Measurements from ENCODE around the gene JADE1. TPM values are rescaled to one million over a fixed set of nuclear protein-coding genes. Genes with fewer than 3 reads are reported as not detected.

The JADE1 gene
- total and polyA plus RNA-seq, 2 of the 13 experiments (the other 11 are each of a cell fraction or from before 2014, with no cell fraction given) = 5.4 to 19.3 TPM

DNA sequence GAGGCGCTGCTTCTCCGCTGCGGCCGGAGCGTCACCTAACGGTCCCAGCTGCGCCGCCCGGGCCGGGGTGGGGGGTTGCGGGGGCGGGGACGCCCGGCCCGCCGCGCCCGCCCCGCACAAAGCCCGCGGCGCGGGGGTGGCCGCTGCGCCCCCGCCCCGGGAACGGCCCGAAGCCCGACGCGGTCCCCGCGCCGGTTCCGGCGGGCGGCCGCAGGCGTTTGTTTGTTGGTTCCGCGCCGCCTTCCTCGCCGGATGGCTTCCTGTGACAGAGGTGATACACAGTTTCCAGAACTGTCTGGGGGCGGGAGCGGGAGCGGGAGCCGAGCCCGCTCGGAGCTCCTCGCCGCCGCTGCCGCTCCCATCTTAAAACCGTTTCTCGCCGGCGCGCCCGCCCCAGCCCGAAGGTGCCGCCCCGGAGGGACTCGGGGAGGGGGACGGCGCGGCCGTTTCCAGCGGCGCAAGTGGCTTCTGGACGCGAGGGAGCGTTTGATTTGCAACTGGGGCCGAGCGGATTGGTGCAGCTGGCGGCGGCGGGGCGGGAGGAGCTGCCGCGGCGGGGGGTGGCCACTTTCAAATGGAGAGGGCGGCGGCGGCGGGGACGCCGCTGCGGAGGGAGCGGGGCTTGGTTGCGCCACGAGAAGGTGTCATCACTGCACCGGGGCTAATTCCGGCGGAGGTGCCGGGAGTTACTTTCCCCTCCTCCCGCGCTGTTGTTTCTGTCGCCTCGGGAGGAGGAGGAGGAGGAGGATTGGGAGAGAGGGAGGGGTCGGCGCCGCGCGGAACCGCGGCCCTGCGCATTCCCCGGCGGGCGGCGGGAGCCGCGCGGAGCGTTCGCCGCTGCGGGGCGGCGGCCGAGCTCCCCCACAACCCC is 2.3 kb downstream of the JADE1 start (continued):
- TF ChIP-seq CREB1 (IDR thresholded peaks at IDR 0.05) (peak; percentile 17; the same call in 1 of the 2 replicates), CREB1 (CRISPR knock-in tag; IDR thresholded peaks at IDR 0.05) (no peak), NKX3-1 (CRISPR knock-in tag; IDR thresholded peaks at IDR 0.05) (no peak), DBP (CRISPR knock-in tag; IDR thresholded peaks at IDR 0.05; ENCODE audit: not compliant biosample characterization) (no peak), ASH2L (IDR thresholded peaks at IDR 0.05; ENCODE audit: insufficient read length, low read depth, low read length) (peak; percentile 89), IRF9 (CRISPR knock-in tag; IDR thresholded peaks at IDR 0.05; ENCODE audit: borderline replicate concordance) (0 out of 2 replicates have a peak, but pooled peaks have one; percentile 3), NCOA2 (CRISPR knock-in tag; IDR thresholded peaks at IDR 0.05) (no peak), ZNF12 (CRISPR knock-in tag; IDR thresholded peaks at IDR 0.05) (no peak), ZNF468 (CRISPR knock-in tag; IDR thresholded peaks at IDR 0.05) (no peak), ETV5 (CRISPR knock-in tag; IDR thresholded peaks at IDR 0.05; ENCODE audit: borderline replicate concordance) (peak; percentile 40; the same call in 1 of the 2 replicates), ZBTB21 (CRISPR knock-in tag; IDR thresholded peaks at IDR 0.05) (no peak), MEIS1 (CRISPR knock-in tag; IDR thresholded peaks at IDR 0.05; ENCODE audit: borderline replicate concordance) (0 out of 2 replicates have a peak, but pooled peaks have one; percentile 40), ZBTB49 (CRISPR knock-in tag; IDR thresholded peaks at IDR 0.05; ENCODE audit: borderline replicate concordance) (no peak), ZNF331 (CRISPR knock-in tag; IDR thresholded peaks at IDR 0.05) (no peak)
- TF ChIP-seq, protein P1, sequence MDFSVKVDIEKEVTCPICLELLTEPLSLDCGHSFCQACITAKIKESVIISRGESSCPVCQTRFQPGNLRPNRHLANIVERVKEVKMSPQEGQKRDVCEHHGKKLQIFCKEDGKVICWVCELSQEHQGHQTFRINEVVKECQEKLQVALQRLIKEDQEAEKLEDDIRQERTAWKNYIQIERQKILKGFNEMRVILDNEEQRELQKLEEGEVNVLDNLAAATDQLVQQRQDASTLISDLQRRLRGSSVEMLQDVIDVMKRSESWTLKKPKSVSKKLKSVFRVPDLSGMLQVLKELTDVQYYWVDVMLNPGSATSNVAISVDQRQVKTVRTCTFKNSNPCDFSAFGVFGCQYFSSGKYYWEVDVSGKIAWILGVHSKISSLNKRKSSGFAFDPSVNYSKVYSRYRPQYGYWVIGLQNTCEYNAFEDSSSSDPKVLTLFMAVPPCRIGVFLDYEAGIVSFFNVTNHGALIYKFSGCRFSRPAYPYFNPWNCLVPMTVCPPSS (IDR thresholded peaks at IDR 0.05) = no peak
- TF ChIP-seq, protein P2, sequence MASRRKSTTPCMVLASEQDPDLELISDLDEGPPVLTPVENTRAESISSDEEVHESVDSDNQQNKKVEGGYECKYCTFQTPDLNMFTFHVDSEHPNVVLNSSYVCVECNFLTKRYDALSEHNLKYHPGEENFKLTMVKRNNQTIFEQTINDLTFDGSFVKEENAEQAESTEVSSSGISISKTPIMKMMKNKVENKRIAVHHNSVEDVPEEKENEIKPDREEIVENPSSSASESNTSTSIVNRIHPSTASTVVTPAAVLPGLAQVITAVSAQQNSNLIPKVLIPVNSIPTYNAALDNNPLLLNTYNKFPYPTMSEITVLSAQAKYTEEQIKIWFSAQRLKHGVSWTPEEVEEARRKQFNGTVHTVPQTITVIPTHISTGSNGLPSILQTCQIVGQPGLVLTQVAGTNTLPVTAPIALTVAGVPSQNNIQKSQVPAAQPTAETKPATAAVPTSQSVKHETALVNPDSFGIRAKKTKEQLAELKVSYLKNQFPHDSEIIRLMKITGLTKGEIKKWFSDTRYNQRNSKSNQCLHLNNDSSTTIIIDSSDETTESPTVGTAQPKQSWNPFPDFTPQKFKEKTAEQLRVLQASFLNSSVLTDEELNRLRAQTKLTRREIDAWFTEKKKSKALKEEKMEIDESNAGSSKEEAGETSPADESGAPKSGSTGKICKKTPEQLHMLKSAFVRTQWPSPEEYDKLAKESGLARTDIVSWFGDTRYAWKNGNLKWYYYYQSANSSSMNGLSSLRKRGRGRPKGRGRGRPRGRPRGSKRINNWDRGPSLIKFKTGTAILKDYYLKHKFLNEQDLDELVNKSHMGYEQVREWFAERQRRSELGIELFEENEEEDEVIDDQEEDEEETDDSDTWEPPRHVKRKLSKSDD (CRISPR knock-in tag; IDR thresholded peaks at IDR 0.05; ENCODE audit: low read depth) = no peak
- TF ChIP-seq, protein P3, sequence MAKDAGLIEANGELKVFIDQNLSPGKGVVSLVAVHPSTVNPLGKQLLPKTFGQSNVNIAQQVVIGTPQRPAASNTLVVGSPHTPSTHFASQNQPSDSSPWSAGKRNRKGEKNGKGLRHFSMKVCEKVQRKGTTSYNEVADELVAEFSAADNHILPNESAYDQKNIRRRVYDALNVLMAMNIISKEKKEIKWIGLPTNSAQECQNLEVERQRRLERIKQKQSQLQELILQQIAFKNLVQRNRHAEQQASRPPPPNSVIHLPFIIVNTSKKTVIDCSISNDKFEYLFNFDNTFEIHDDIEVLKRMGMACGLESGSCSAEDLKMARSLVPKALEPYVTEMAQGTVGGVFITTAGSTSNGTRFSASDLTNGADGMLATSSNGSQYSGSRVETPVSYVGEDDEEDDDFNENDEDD (CRISPR knock-in tag; IDR thresholded peaks at IDR 0.05; ENCODE audit: borderline replicate concordance) = peak; percentile 89
